KMS-11 (cell line): ENCODE data around the gene PPM1H.

Source experiments
- H2AFZ ChIP-seq: fragments of 200-600 bp; sonication (generic); 2 replicates; pipeline ENCODE4 v1.6.1; 2016; ENCODE audit warnings: antibody characterized with exemption, mixed run types, low read depth
- H3K27ac ChIP-seq: fragments of 200-600 bp; sonication (generic); 2 replicates; pipeline ENCODE4 v1.6.1; 2016; ENCODE audit warnings: mild to moderate bottlenecking, mixed run types
- H3K27me3 ChIP-seq: fragments of 200-600 bp; sonication (generic); 2 replicates; pipeline ENCODE4 v1.6.1; 2017; ENCODE audit warnings: mild to moderate bottlenecking, low read depth, mixed run types, moderate library complexity; ENCODE audit not compliant: insufficient read depth
- H3K36me3 ChIP-seq: fragments of 200-600 bp; sonication (generic); 2 replicates; pipeline ENCODE4 v1.6.1; 2017; ENCODE audit warnings: mild to moderate bottlenecking, mixed run types; ENCODE audit not compliant: insufficient read depth
- H3K4me1 ChIP-seq: fragments of 200-600 bp; sonication (generic); 2 replicates; pipeline ENCODE4 v1.6.1; 2016; ENCODE audit warnings: mild to moderate bottlenecking, low read depth, mixed run types; ENCODE audit not compliant: poor library complexity, severe bottlenecking
- H3K4me2 ChIP-seq: fragments of 200-600 bp; sonication (generic); 2 replicates; pipeline ENCODE4 v1.7.0; 2016; ENCODE audit warnings: mild to moderate bottlenecking, mixed run types
- H3K4me3 ChIP-seq: fragments of 200-600 bp; sonication (generic); IDR thresholded peaks from 2 replicates; pipeline ENCODE4 v1.6.1; 2017; ENCODE audit warnings: low read depth, low read length, mixed read lengths; ENCODE audit not compliant: insufficient read depth
- H3K79me2 ChIP-seq: fragments of 200-600 bp; sonication (generic); 2 replicates; pipeline ENCODE4 v1.6.1; 2016; ENCODE audit warnings: low read depth, mixed run types; ENCODE audit not compliant: insufficient read depth
- H3K9ac ChIP-seq: fragments of 200-600 bp; sonication (generic); 2 replicates; pipeline ENCODE4 v1.6.1; 2016; ENCODE audit warnings: mild to moderate bottlenecking, mixed run types
- H4K20me1 ChIP-seq: fragments of 200-600 bp; sonication (generic); 2 replicates; pipeline ENCODE4 v1.6.1; 2016; ENCODE audit warnings: mild to moderate bottlenecking, mixed run types; ENCODE audit not compliant: insufficient read depth
- CTCF ChIP-seq: fragments of 200-600 bp; sonication (generic); conservative IDR thresholded peaks from 2 replicates; pipeline ENCODE4 v1.6.1; 2017; ENCODE audit warnings: low read depth, mild to moderate bottlenecking, antibody characterized with exemption, low read length, moderate library complexity, mixed read lengths

PPM1H gene

GRCh38 chr12:62784576-62784975 lies 150.4 kb downstream of the PPM1H start:
- no peak for TF ChIP-seq CTCF
- no peak overlapping the region for H3K9ac ChIP-seq
- H3K4me1 ChIP-seq = no peaks in the 10 kb centered on the region
- no peaks in the 10 kb centered on the region for H3K27me3 ChIP-seq
- H4K20me1 ChIP-seq = no peaks in the 10 kb centered on the region
- H3K4me3 ChIP-seq = no peak overlapping the region
- no peaks in the 10 kb centered on the region for H3K36me3 ChIP-seq
- H3K27ac ChIP-seq = no peak overlapping the region
- H3K79me2 ChIP-seq = no peaks in the 10 kb centered on the region
- no peak overlapping the region for H3K4me2 ChIP-seq
- H2AFZ ChIP-seq = no peak overlapping the region

DNA sequence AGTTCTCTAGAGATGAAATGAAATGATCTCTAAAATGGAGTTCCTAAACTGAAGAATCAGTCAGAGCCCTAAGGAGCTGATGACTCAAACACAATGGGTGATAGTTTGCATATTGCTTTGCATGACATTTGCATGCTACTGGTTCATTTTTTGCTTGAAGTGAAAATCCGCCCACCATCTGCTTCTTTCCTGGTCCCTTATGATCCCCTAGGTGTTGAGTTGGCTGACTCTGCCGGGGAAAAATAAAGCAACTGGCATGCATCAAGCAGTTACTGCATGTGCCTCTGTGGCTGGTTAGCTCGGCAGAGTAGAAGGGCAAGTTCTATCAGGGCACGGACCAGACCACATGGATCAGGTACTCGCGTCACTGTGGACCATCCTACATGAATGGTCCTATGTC lies 151.1 kb downstream of the PPM1H start:
- no peak for TF ChIP-seq CTCF
- no peak overlapping the region for H3K4me2 ChIP-seq
- H3K27me3 ChIP-seq = no peaks in the 10 kb centered on the region
- no peak overlapping the region for H3K27ac ChIP-seq
- H3K79me2 ChIP-seq = no peaks in the 10 kb centered on the region
- no peaks in the 10 kb centered on the region for H3K4me1 ChIP-seq
- no peaks in the 10 kb centered on the region for H4K20me1 ChIP-seq
- no peak overlapping the region for H2AFZ ChIP-seq
- no peak overlapping the region for H3K9ac ChIP-seq
- no peaks in the 10 kb centered on the region for H3K36me3 ChIP-seq
- no peak overlapping the region for H3K4me3 ChIP-seq

DNA sequence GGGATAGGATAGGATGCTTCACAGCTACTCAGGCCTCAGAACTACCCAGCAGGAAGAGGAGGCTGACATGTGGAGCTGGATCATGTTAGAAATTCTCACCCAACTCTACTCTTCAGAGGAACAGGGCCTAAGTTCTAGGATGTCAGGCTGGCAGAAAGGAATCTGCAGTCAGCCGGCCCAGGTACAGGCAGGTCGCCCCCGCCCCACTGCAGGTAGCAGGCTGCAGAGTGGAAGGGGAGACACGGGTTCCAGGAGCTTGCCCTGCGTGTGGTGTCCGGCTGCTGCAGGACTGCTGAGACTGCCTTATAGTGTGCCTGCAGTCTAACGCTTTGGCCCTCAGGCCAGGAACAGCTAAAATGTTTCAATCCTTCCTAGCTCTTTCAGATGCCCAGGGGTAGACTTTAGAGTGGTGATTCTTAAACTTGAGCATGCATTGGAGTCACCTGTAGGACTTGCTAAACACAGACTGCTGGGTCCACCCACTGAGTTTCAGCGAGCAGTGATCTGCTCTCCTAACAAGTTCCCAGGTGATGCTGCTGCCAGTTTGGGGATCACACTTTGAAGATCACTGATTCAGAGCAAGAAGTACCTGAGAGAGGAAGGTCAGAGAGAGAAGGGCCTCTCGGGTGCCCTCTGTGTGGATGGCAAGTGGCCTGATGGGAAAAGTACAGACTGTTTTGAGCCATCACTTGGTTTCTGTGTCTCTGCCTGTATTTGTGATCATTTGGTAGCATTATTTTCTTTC lies 153.6 kb downstream of the PPM1H start:
- Histone ChIP-seq H2AFZ (no peak overlapping the region), H3K27ac (no peak overlapping the region), H3K27me3 (no peaks in the 10 kb centered on the region), H3K9ac (no peak overlapping the region), H3K36me3 (no peaks in the 10 kb centered on the region), H3K79me2 (no peaks in the 10 kb centered on the region), H4K20me1 (no peaks in the 10 kb centered on the region), H3K4me2 (no peak overlapping the region), H3K4me3 (no peak overlapping the region), H3K4me1 (no peaks in the 10 kb centered on the region)
- no peak for TF ChIP-seq CTCF

GRCh38 chr12:62779488-62779887 lies 155.5 kb downstream of the PPM1H start:
- Histone ChIP-seq H3K27me3 (no peaks in the 10 kb centered on the region), H2AFZ (no peak overlapping the region), H3K4me1 (no peaks in the 10 kb centered on the region), H3K9ac (no peak overlapping the region), H3K4me3 (no peak overlapping the region), H3K4me2 (no peak overlapping the region), H3K36me3 (no peaks in the 10 kb centered on the region), H4K20me1 (no peaks in the 10 kb centered on the region), H3K79me2 (no peaks in the 10 kb centered on the region), H3K27ac (no peak overlapping the region)
- TF ChIP-seq CTCF = no peak
